Measurements from ENCODE around the gene GABBR2. TPM values are rescaled to one million over a fixed set of nuclear protein-coding genes. Genes with fewer than 3 reads are reported as not detected.
"Not testable (repeated sequence)": the region's sequence is repeated elsewhere in the genome, so short reads cannot be mapped to it uniquely, and the experiment has no call there.

GABBR2 gene
- total and polyA plus RNA-seq, 12 donors, result 0.17 to 9.0 (median 3.7) TPM

GRCh38 chr9:98271479-98271878 lies 437.3 kb downstream of the GABBR2 start:
- Histone ChIP-seq H3K27me3 (no peaks in the 10 kb centered on the region), H3K27ac (no peak overlapping the region), H3K36me3 (replicated peaks in 1 of 2) (no peaks in the 10 kb centered on the region), H3K4me1 (replicated peaks in 1 of 2) (no peaks in the 10 kb centered on the region), H3K9me3 (replicated peaks in 1 of 3) (no peaks in the 10 kb centered on the region), H3K4me3 (no peak overlapping the region)
- intact Hi-C loops (cut with DNase I), result no loop called here
- no peak for TF ChIP-seq POLR2A (IDR thresholded peaks at IDR 0.05)
- no peak for TF ChIP-seq CTCF (IDR thresholded peaks at IDR 0.05)
- 47 to 50% (median 49%) methylated on average over 3 of the region's 3 CpGs for WGBS, 4 donors
- DNase-seq, result no peak

GRCh38 chr9:98270284-98270683 lies 438.5 kb downstream of the GABBR2 start:
- H3K36me3 ChIP-seq (replicated peaks in 1 of 2); H3K27ac ChIP-seq; H3K9me3 ChIP-seq (replicated peaks in 1 of 3); H3K27me3 ChIP-seq; H3K4me1 ChIP-seq (replicated peaks in 1 of 2); intact Hi-C loops (cut with DNase I); DNase-seq; H3K4me3 ChIP-seq: not testable (repeated sequence)
- 71 to 87% (median 78%) methylated on average over 8 to 11 of the region's 11 CpGs for WGBS, 4 donors

- WGBS, 4 donors, result 59 to 73% (median 68%) methylated on average over 10 of the region's 10 CpGs
- not testable (repeated sequence) for H3K4me1 ChIP-seq (replicated peaks in 1 of 2); H3K27me3 ChIP-seq; H3K4me3 ChIP-seq; H3K9me3 ChIP-seq (replicated peaks in 1 of 3); H3K27ac ChIP-seq; DNase-seq; H3K36me3 ChIP-seq (replicated peaks in 1 of 2)
- intact Hi-C loops (cut with DNase I), result loop anchor here in 1 of 2 donors (10.0 kb wide), 1 partner anchor 195 kb away; no protein-coding TSS in a partner anchor
Observed at GRCh38 chr9:98269652-98270051, 439.1 kb downstream of the GABBR2 start.

GRCh38 chr9:98267556-98267955 lies 441.2 kb downstream of the GABBR2 start:
- intact Hi-C loops (cut with DNase I), result loop anchor here in 1 of 2 donors (10.0 kb wide), 1 partner anchor 193 kb away; no protein-coding TSS in a partner anchor
- not testable (repeated sequence) for H3K4me3 ChIP-seq
- 85 to 92% (median 90%) methylated on average over 8 of the region's 8 CpGs for whole genome bisulfite sequencing, 4 donors

GRCh38 chr9:98264516-98264915 lies 444.2 kb downstream of the GABBR2 start:
- no peak for TF ChIP-seq CTCF (IDR thresholded peaks at IDR 0.05)
- no peaks in the 10 kb centered on the region for H3K9me3 ChIP-seq (replicated peaks in 1 of 3)
- no peak for DNase-seq
- no peaks in the 10 kb centered on the region for H3K36me3 ChIP-seq (replicated peaks in 1 of 2)
- WGBS, 4 donors, result 55 to 75% (median 58%) methylated on average over 2 of the region's 2 CpGs
- no peaks in the 10 kb centered on the region for H3K27me3 ChIP-seq
- no peaks in the 10 kb centered on the region for H3K4me1 ChIP-seq (replicated peaks in 1 of 2)
- no peak overlapping the region for H3K4me3 ChIP-seq
- H3K27ac ChIP-seq, result no peak overlapping the region
- intact Hi-C loops (cut with DNase I), result loop anchor here in 1 of 2 donors (5.0 to 10.0 kb wide), 2 partner anchors 57 to 190 kb away; no protein-coding TSS in a partner anchor

More at GRCh38 chr9:98267556-98267955, 441.2 kb downstream of the GABBR2 start:
- H3K36me3 ChIP-seq (replicated peaks in 1 of 2); DNase-seq; H3K9me3 ChIP-seq (replicated peaks in 1 of 3); H3K27me3 ChIP-seq; H3K4me1 ChIP-seq (replicated peaks in 1 of 2); H3K27ac ChIP-seq: not testable (repeated sequence)

Data from adrenal gland (tissue), 12 donors.